Upper lobe of right lung (tissue), 1 donor: Measurements from ENCODE around the gene PATL2. TPM values are rescaled to one million over a fixed set of nuclear protein-coding genes. Genes with fewer than 3 reads are reported as not detected.
"Not testable (repeated sequence)": the region's sequence is repeated elsewhere in the genome, so short reads cannot be mapped to it uniquely, and the experiment has no call there.

Experiments used
- ATAC-seq: fragments of 200-7000 bp; cut with Tn5 transposase; one replicate; pipeline ENCODE4 v1.9.1; 2020; ENCODE audit warnings: mild to moderate bottlenecking, moderate library complexity
- DNase-seq: peaks from one replicate; pipeline ENCODE4 v3.0.0-alpha.2; 2020
- H3K27ac ChIP-seq: fragments of 200-600 bp; one replicate; pipeline ENCODE4 v1.8.0; 2022
- H3K27me3 ChIP-seq: fragments of 200-600 bp; one replicate; pipeline ENCODE4 v1.8.0; 2022; ENCODE audit warnings: mild to moderate bottlenecking
- H3K36me3 ChIP-seq: fragments of 200-600 bp; one replicate; pipeline ENCODE4 v1.8.0; 2022
- H3K4me1 ChIP-seq: fragments of 200-600 bp; one replicate; pipeline ENCODE4 v1.8.0; 2022
- H3K4me3 ChIP-seq: fragments of 200-600 bp; one replicate; pipeline ENCODE4 v1.8.0; 2022; ENCODE audit warnings: mild to moderate bottlenecking
- H3K9me3 ChIP-seq: fragments of 200-600 bp; one replicate; pipeline ENCODE4 v1.8.0; 2022
- CTCF ChIP-seq: fragments of 200-600 bp; IDR thresholded peaks from one replicate; pipeline ENCODE4 v1.8.0; 2022; ENCODE audit warnings: antibody characterized with exemption
- intact Hi-C: fragments of 100-400 bp; cut with DNase I; formaldehyde crosslinking; loops from one replicate; pipeline ENCODE4 v1.11.0; 2022
- total RNA-seq: library from RNA; stranded (reverse); fragmentation: NEBNext Ultra II Directional; extraction: Animal tissue kit (Norgen Biotek cat#: 25700); gene quantifications from one replicate; pipeline ENCODE4 v1.2.1, GENCODE V29; 2021
- donor health status: DM: no; HTN: yes; CAD: no; lungs with severe emphysema.

The PATL2 gene
- total RNA-seq, 1 donor from 2014 or later, result 3.7 TPM

- Histone ChIP-seq H3K36me3 (peaks cover 24% of the 10 kb centered on the region), H3K27ac (peak overlapping the region; percentile 100), H3K4me1 (peaks cover 34% of the 10 kb centered on the region), H3K4me3 (peak overlapping the region; percentile 96), H3K27me3 (no peaks in the 10 kb centered on the region), H3K9me3 (no peaks in the 10 kb centered on the region)
- TF ChIP-seq CTCF, result peak; percentile 35
- intact Hi-C loops, result loop anchor here (10.0 kb wide), 1 partner anchor 46 kb away; the partner anchor contains the start of gene SPG11
- DNase-seq (no peak), ATAC-seq (no peak)
Observed at GRCh38 chr15:44710236-44711095, 657 bp downstream of the PATL2 start.

GRCh38 chr15:44706946-44707636, 4.0 kb downstream of the PATL2 start:
- Histone ChIP-seq H3K4me3 (no peak overlapping the region), H3K4me1 (peaks cover 8% of the 10 kb centered on the region), H3K27ac (peak overlapping the region; percentile 43), H3K27me3 (no peaks in the 10 kb centered on the region), H3K9me3 (no peaks in the 10 kb centered on the region), H3K36me3 (no peaks in the 10 kb centered on the region)
- DNase-seq, result peak; percentile 68
- TF ChIP-seq CTCF, result no peak
- ATAC-seq, result peak; percentile 50
- intact Hi-C loops, result no loop called here

GRCh38 chr15:44706401-44706800, 4.7 kb downstream of the PATL2 start:
- H3K27ac ChIP-seq, result peak overlapping the region; percentile 43
- H3K9me3 ChIP-seq, result no peaks in the 10 kb centered on the region
- no peak overlapping the region for H3K4me3 ChIP-seq
- ATAC-seq (no peak), DNase-seq (no peak)
- H3K27me3 ChIP-seq, result no peaks in the 10 kb centered on the region
- no peaks in the 10 kb centered on the region for H3K36me3 ChIP-seq
- TF ChIP-seq CTCF, result no peak
- H3K4me1 ChIP-seq, result peaks cover 8% of the 10 kb centered on the region
- intact Hi-C loops, result no loop called here

GRCh38 chr15:44705986-44706385, 5.1 kb downstream of the PATL2 start:
- no peak overlapping the region for H3K4me3 ChIP-seq
- TF ChIP-seq CTCF, result no peak
- H3K36me3 ChIP-seq, result no peaks in the 10 kb centered on the region
- H3K27ac ChIP-seq, result no peak overlapping the region
- ATAC-seq (no peak), DNase-seq (no peak)
- no peaks in the 10 kb centered on the region for H3K9me3 ChIP-seq
- intact Hi-C loops, result no loop called here
- H3K4me1 ChIP-seq, result peaks cover 8% of the 10 kb centered on the region
- no peaks in the 10 kb centered on the region for H3K27me3 ChIP-seq

- H3K4me3 ChIP-seq, H3K4me1 ChIP-seq, H3K36me3 ChIP-seq, H3K27ac ChIP-seq, H3K27me3 ChIP-seq, DNase-seq, intact Hi-C loops, ATAC-seq, H3K9me3 ChIP-seq: not testable (repeated sequence)
Observed at GRCh38 chr15:44700676-44701075, 10.4 kb downstream of the PATL2 start.

GRCh38 chr15:44698641-44699040, 12.5 kb downstream of the PATL2 start:
- Histone ChIP-seq H3K9me3 (no peaks in the 10 kb centered on the region), H3K27me3 (no peaks in the 10 kb centered on the region), H3K27ac (no peak overlapping the region), H3K36me3 (no peaks in the 10 kb centered on the region), H3K4me3 (no peak overlapping the region), H3K4me1 (no peaks in the 10 kb centered on the region)
- no peak for ATAC-seq
- TF ChIP-seq CTCF, result no peak
- intact Hi-C loops, result no loop called here
- DNase-seq, result no peak
